ENCODE results near the gene IFNA1. TPM values are rescaled to one million over a fixed set of nuclear protein-coding genes. Genes with fewer than 3 reads are reported as not detected.
A peak's percentile ranks its signal among the peaks of the same experiment; 100 is the strongest.

IFNA1 gene
- total RNA-seq, 1 donor from 2014 or later = not detected

DNA sequence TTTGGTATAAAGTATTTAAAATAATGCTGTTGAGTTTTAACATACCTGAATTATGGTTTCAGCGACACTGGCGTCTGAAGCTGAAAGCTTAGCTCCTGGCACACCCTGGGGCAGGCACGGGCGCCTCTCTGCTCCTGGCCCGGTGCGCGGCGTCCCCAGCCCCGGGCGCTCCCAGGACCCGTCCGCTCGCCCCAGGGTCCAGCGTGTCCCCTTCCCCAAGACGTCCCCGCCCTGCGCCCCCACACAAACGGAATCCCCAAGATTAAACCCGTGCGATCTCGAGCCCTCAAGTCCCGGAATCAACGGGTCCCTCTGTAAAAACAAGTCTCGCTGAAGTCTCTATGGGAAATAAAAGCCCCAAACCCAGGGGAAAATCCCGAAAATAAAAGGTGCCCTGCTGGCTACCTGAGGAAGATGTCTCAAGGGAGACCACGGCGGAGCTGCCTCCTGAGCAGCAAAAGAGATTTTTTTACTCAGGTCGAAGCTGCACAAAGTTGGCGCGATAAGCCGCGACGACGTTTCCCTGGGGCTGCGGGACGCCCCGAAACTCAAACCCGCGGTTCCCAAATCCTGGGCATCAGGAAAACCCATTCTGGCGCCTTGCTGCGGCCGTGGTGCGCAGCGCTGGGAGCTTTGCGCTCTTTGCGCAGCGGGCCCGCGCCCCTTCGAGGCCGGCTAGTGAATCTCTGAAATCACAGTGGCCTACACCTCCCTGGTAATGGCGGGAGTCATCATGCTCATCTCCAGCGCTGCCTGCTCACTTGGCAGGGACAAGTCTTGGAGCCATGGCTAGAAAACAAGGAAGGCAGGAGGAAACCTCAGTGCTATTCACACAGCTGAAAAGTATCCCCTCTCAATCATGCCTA lies 37.6 kb upstream of the IFNA1 start:
- Mint-ChIP-seq H3K4me1 (ENCODE audit: unreplicated experiment) (no peaks in the 10 kb centered on the region), H3K4me3 (peak overlapping the region; percentile 87), H3K27ac (no peak overlapping the region), H3K27me3 (peaks cover 61% of the 10 kb centered on the region), H3K36me3 (no peaks in the 10 kb centered on the region), H3K9me3 (no peaks in the 10 kb centered on the region)
- TF ChIP-seq, protein P1, sequence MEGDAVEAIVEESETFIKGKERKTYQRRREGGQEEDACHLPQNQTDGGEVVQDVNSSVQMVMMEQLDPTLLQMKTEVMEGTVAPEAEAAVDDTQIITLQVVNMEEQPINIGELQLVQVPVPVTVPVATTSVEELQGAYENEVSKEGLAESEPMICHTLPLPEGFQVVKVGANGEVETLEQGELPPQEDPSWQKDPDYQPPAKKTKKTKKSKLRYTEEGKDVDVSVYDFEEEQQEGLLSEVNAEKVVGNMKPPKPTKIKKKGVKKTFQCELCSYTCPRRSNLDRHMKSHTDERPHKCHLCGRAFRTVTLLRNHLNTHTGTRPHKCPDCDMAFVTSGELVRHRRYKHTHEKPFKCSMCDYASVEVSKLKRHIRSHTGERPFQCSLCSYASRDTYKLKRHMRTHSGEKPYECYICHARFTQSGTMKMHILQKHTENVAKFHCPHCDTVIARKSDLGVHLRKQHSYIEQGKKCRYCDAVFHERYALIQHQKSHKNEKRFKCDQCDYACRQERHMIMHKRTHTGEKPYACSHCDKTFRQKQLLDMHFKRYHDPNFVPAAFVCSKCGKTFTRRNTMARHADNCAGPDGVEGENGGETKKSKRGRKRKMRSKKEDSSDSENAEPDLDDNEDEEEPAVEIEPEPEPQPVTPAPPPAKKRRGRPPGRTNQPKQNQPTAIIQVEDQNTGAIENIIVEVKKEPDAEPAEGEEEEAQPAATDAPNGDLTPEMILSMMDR (conservative IDR thresholded peaks at IDR 0.05) = peak; percentile 39
- no peak for DNase-seq (ENCODE audit: extremely low spot score, unreplicated experiment)

DNA sequence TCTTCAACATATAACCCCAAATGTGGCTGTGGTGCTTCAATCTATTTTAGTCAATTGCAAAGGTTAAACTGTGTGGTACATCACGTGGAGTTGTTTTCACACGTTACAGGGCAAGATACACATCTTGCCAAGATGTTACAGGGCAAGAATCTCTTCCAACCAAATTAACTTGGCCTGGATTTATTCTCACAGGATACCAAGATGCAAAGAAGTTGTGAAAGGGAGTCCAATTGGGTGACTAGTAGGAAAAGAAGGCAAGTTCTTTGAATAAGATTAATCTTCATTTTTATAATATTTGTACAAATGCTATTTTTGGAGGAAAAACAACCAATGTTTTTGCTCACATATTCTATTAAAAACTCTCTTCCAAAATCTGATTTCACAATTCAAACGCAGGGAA lies 36.1 kb upstream of the IFNA1 start:
- peaks cover 46% of the 10 kb centered on the region for H3K27me3 Mint-ChIP-seq
- DNase-seq (ENCODE audit: extremely low spot score, unreplicated experiment) = no peak
- no peak overlapping the region for H3K4me3 Mint-ChIP-seq
- no peak overlapping the region for H3K27ac Mint-ChIP-seq
- H3K36me3 Mint-ChIP-seq = no peaks in the 10 kb centered on the region
- H3K4me1 Mint-ChIP-seq (ENCODE audit: unreplicated experiment) = no peaks in the 10 kb centered on the region
- no peaks in the 10 kb centered on the region for H3K9me3 Mint-ChIP-seq
- TF ChIP-seq, protein P1 (conservative IDR thresholded peaks at IDR 0.05) = no peak

DNA sequence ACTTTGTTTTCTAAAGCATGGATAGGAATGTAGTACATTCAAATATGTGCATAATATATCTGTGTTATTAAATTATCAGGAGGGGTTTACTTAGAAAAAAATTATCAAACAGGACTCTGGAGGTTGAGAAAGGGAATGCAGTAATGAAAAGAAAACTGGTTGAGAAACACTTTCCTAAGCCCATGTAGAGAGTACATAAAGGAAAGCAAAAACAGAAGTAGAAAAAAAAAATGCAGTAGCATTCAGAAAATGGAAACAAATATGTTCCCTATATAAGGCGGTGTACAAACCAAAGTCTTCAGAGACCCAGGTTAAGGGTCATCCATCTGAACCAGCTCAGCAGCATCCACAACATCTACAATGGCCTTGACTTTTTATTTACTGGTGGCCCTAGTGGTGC lies 31.4 kb upstream of the IFNA1 start, which contains the start of gene IFNA8:
IFNA8 (plus strand) TSS at position 301 of the 400 bp plus-strand sequence; CDS start at position 361, 60 bp downstream.
- TF ChIP-seq, protein P1 (conservative IDR thresholded peaks at IDR 0.05) = no peak
- Mint-ChIP-seq H3K36me3 (no peaks in the 10 kb centered on the region), H3K27ac (no peak within 1 kb of the TSS), H3K9me3 (no peaks in the 10 kb centered on the region), H3K4me3 (no peak within 1 kb of the TSS), H3K4me1 (ENCODE audit: unreplicated experiment) (no peaks in the 10 kb centered on the region), H3K27me3 (peaks cover 21% of the 10 kb centered on the region)
- no peak for DNase-seq (ENCODE audit: extremely low spot score, unreplicated experiment)

DNA sequence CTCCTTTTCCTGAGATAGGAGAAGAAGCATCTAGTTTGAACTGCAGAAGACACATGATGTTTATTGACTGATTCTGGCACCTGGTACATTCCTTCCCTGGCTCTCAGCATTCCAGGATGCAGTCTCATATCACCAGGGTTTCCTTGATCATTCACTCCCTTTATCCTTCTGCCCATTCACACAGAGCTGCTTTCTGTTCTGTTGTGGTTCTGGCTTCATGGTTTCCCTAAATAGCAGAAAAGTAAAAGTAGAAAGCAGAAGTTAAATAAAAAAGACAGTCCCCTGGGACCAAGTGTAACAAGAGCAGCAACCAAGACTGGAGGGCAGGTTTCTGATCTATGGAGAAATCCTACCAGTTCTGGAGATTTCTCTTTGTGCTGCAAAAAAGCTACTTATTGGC lies 28.1 kb upstream of the IFNA1 start:
- no peak overlapping the region for H3K4me3 Mint-ChIP-seq
- TF ChIP-seq, protein P1 (conservative IDR thresholded peaks at IDR 0.05) = no peak
- no peaks in the 10 kb centered on the region for H3K4me1 Mint-ChIP-seq (ENCODE audit: unreplicated experiment)
- no peak overlapping the region for H3K27ac Mint-ChIP-seq
- H3K27me3 Mint-ChIP-seq = peaks cover 12% of the 10 kb centered on the region
- no peaks in the 10 kb centered on the region for H3K36me3 Mint-ChIP-seq
- no peak for DNase-seq (ENCODE audit: extremely low spot score, unreplicated experiment)
- H3K9me3 Mint-ChIP-seq = no peaks in the 10 kb centered on the region

DNA sequence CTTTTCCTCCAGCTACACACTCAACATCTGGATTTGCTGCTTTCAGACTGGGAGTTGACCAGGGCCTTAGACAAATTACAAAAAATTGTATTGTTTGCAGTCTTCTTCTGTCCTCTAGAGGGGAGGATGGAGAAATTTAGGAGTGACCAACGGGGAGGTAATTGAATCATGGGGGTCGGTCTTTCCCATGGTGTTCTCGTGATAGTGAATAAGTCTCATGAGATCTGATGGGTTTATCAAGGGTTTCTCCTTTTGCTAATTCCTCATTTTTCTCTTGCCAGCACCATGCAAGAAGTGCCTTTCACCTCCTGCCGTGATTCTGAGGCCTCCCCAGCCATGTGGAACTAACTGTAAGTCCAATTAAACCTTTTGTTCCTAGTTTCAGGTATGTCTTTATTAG lies 27.1 kb upstream of the IFNA1 start:
- Mint-ChIP-seq H3K9me3 (no peaks in the 10 kb centered on the region), H3K4me3 (no peak overlapping the region), H3K36me3 (no peaks in the 10 kb centered on the region), H3K27ac (no peak overlapping the region), H3K27me3 (peaks cover 7% of the 10 kb centered on the region), H3K4me1 (ENCODE audit: unreplicated experiment) (no peaks in the 10 kb centered on the region)
- DNase-seq (ENCODE audit: extremely low spot score, unreplicated experiment) = no peak
- TF ChIP-seq, protein P1 (conservative IDR thresholded peaks at IDR 0.05) = no peak
